NCI-H748 (cell line): ENCODE results near the gene BHMT.
"Not testable (repeated sequence)": the region's sequence is repeated elsewhere in the genome, so short reads cannot be mapped to it uniquely, and the experiment has no call there.

ENCODE experiments used
- DNase-seq: peaks from one replicate; lab custom pipeline; 2025; ENCODE audit not compliant: unreplicated experiment; lab: John Stamatoyannopoulos, UW

Gene BHMT

GRCh38 chr5:79168031-79168430 is 56.4 kb downstream of the BHMT start:
- DNase-seq, result no peak

- DNase-seq, result no peak
These were observed 59.1 kb downstream of the BHMT start for GRCh38 chr5:79170661-79171060.

GRCh38 chr5:79171635-79172245 is 60.1 kb downstream of the BHMT start:
- no peak for DNase-seq

- no peak for DNase-seq
These were observed 60.7 kb downstream of the BHMT start for GRCh38 chr5:79172269-79172668.

- DNase-seq, result peak; percentile 93
These were observed 62.0 kb downstream of the BHMT start for GRCh38 chr5:79173626-79174025.

- DNase-seq, result not testable (repeated sequence)
These were observed 68.8 kb downstream of the BHMT start for GRCh38 chr5:79180449-79180848.

GRCh38 chr5:79181419-79182022 is 69.9 kb downstream of the BHMT start:
- no peak for DNase-seq
